Measurements from ENCODE around the gene RANBP17.
"Not testable (repeated sequence)": the region's sequence is repeated elsewhere in the genome, so short reads cannot be mapped to it uniquely, and the experiment has no call there.

The RANBP17 gene

GRCh38 chr5:170861917-170862766 is at the start of gene RANBP17:
TSS of gene RANBP17 (plus strand) at chr5:170862018.
- no peak for DNase-seq (ENCODE audit: low read depth)

GRCh38 chr5:170813231-170813630 is 48.6 kb upstream of the RANBP17 start:
- DNase-seq (ENCODE audit: low read depth): no peak

GRCh38 chr5:170817195-170817594 is 44.6 kb upstream of the RANBP17 start:
- no peak for DNase-seq (ENCODE audit: low read depth)

GRCh38 chr5:170818232-170818631 is 43.6 kb upstream of the RANBP17 start:
- DNase-seq (ENCODE audit: low read depth): no peak

- DNase-seq (ENCODE audit: low read depth): no peak
Measured at GRCh38 chr5:170819824-170820223, 42.0 kb upstream of the RANBP17 start.

GRCh38 chr5:170821257-170821800 is 40.5 kb upstream of the RANBP17 start:
- no peak for DNase-seq (ENCODE audit: low read depth)

- no peak for DNase-seq (ENCODE audit: low read depth)
Measured at GRCh38 chr5:170826117-170826516, 35.7 kb upstream of the RANBP17 start.

DNA sequence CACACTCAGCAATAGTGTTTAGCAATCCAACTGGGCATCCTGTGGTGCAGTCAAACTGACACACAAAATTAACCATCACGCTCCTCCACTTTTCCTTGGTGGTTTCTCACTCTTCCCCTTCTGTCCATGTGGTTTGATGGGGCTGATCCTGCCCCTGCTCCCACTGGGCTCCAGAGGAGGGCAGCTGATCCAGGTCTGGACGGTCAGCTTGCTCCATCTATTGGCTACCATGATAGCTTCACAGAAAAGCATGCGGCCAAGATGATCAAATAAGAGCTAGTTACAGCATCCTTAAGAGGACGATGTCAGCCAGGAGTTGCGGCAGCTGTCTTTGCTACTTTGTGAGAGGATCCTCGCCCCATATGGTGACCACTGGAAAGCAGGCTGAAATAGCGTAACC is 29.6 kb upstream of the RANBP17 start:
- no peak for DNase-seq (ENCODE audit: low read depth)

DNA sequence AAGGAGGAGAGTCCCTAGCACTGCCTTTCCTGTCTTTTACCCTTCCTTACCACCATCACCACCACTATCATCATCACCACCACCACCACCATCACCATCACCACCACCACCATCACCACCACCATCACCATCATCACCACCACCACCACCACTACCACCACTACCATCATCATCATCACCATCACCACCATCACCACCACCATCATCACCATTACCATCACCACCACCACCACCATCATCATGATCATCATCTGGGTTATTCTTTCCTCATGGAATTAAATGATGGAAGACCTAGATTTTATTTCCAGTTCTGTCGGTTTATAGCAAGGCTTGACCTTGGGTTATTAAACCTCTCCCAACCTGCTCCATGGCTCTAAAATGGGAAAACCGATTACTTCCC is 27.8 kb upstream of the RANBP17 start:
- not testable (repeated sequence) for DNase-seq (ENCODE audit: low read depth)

GRCh38 chr5:170836226-170836625 is 25.6 kb upstream of the RANBP17 start:
- no peak for DNase-seq (ENCODE audit: low read depth)

DNA sequence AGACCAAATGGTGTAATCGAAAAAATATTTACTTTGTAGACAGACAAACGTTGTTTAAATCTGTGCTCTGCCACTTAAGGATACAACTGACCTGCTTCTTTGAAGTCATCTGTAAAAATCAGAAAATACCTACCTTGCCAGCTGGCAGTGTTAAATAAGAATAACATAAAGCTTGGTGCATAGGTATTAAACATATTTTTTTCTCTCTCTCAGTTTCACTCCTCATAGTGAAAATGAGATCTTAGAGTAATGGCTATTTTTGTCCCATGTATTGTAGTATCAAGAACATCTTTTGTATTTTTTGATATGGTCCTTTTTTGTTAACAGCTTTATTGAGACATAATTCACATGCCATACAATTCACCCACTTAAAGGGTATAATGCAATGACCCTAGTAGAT is 17.9 kb upstream of the RANBP17 start:
- no peak for DNase-seq (ENCODE audit: low read depth)

DNA sequence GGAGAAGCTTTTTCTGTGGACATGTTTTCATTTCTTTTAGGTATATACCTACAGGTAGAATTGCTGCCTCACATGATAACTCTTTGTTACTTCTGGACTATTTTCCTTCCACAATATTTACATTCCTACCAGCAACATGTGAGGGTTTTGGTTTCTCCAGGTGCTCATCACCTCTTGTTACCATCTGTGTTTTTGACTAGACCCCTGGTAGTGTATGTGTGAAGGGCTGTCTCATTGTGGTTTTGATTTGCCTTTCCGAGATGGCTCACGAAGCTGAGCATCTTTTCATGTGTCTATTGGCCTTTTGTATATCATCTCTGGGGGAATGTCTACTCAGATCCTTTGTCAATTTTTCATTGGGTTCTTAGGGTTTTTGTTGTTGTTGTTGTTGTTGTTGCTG is 17.2 kb upstream of the RANBP17 start:
- DNase-seq (ENCODE audit: low read depth): no peak

DNA sequence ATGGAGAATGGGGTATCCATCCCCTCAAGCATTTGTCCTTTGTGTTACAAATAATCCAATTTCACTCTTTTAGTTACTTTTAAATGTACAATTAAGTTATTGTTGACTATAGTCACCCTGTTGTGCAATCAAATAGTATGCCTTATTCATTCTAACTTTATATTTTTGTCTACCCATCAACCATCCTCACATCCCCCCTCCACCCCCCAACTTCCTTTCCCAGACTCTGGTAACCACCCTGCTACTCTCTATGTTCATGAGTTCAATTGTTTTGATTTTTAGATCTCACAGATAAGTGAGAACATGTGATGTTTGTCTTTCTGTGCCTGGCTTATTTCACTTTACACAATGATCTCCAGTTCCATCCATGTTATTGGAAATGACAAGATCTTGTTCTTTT is 15.4 kb upstream of the RANBP17 start:
- DNase-seq (ENCODE audit: low read depth): no peak

DNA sequence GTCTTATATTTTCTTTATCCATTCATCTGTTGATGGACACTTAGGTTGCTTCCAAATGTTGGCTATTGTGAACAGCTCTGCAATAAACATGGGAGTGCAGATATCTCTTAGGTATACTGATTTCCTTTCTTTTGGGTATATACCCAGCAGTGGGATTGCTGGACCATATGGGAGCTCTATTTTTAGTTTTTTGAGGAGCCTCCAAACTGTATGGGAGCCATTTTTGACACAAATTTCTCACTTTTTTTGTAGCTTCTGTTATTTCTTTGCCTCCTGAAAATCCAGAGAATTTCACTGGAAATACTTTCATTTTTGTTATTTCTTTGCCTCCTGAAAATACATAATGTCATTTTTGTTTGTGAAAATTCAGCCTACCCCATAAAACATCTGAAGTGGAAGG is 15.0 kb upstream of the RANBP17 start:
- DNase-seq (ENCODE audit: low read depth): no peak

DNA sequence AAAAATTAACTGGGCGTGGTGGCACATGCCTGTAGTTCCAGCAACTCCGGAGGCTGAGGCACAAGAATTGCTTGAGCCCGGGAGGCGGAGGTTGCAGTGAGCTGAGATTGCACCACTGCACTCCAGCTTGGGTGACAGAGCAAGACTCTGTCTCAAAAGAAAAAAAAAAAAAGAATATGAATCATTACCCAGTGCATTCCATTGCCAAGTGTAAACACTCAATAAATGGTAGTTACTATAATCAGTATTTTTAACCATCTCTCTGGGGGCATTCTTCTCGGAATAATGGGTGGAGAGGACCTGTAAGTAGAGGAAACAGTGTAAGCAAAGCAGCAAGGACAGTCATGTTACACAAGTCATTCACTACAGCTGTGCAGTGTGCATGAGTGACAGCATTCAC is 13.8 kb upstream of the RANBP17 start:
- no peak for DNase-seq (ENCODE audit: low read depth)

- DNase-seq (ENCODE audit: low read depth): no peak
Measured at GRCh38 chr5:170849374-170849773, 12.4 kb upstream of the RANBP17 start.

GRCh38 chr5:170854566-170854965 is 7.3 kb upstream of the RANBP17 start:
- DNase-seq (ENCODE audit: low read depth): no peak

GRCh38 chr5:170857066-170857465 is 4.8 kb upstream of the RANBP17 start:
- no peak for DNase-seq (ENCODE audit: low read depth)

DNA sequence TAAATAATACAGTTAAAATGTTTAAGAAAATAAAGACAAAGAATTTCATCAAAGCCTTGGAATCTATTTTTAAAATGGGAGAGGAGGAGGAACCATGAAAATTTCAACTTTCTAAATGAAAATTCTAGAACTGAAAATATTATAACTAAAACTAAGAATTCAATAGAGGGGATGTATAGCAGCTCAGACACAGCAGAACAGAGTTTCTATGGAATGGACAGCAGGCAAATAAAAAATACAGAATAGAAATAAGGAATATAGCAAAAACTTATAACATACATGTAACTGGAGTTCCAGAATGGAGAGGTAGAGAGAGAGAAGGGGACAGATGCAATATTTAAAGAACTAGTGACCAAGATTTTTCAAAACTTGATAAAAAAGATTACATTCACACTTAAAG is 1.4 kb upstream of the RANBP17 start:
- no peak for DNase-seq (ENCODE audit: low read depth)

GRCh38 chr5:170860818-170861666 is 776 bp upstream of the RANBP17 start:
- DNase-seq (ENCODE audit: low read depth): no peak

DNA sequence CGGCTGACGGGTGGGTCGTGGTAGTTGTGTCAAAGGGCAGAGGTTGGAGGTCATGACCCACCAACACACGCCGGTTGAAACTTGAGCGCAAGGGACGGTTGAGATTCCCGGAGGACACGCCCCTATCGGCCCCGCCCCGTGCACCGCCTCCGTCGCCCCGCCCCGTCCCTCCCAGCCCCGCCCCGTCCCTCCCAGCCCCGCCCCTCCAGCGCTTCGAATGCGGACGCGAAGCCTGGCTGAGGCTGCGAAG is 226 bp upstream of the RANBP17 start:
- no peak for DNase-seq (ENCODE audit: low read depth)

DNA sequence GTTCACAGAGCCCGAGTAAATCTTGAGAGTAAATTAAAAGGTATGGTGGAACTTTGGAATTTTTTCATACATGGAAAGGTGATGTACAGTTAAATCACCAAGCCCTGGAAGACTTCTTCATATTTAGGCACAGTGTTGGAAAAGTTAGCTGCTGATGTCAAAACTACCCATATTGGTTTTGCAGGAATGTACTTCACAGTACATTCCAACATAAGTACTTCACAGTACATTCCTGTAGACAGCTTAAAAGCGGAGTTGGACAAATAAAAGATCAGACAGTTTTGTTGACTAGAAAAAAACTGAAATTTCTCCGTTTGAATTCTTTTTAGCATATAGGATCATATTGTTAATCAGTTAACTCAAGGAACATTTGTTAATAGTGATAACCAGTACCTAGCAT is 1.8 kb downstream of the RANBP17 start:
- no peak for DNase-seq (ENCODE audit: low read depth)

- no peak for DNase-seq (ENCODE audit: low read depth)
Measured at GRCh38 chr5:170865622-170866021, 3.8 kb downstream of the RANBP17 start.
